Muscle of back (tissue), 13 donors: ENCODE results near the gene BDKRB1. TPM values are rescaled to one million over a fixed set of nuclear protein-coding genes. Genes with fewer than 3 reads are reported as not detected.
A peak's percentile ranks its signal among the peaks of the same experiment; 100 is the strongest.

ENCODE experiments used
- DNase-seq, 3 donors: peaks; one replicate each; pipeline versions ENCODE4 v3.0.0 to v3.0.0-alpha.2; 2013
- long read RNA-seq, 9 donors: transcript quantifications; one replicate each; lab custom pipeline, GENCODE V29; 2026
- polyA plus RNA-seq, 10 donors: library from polyadenylated mRNA; unstranded; fragments of 120-200 nt; gene quantifications; one replicate each; pipeline ENCODE4 v1.2.1, GENCODE V29; 2013; ENCODE audit not compliant: insufficient read length in 10 of 10

BDKRB1 gene
- polyA plus RNA-seq: 1 to 10 TPM in 3 of 10 donors, under 1 TPM in 7; 0.27 to 1.2 (median 0.82) TPM
- long read RNA-seq, donor 1, partial matches to known transcripts: 0 of 1 reads
- long read RNA-seq, donor 1, other reads (novel, unspliced or antisense): 0 of 1 reads
- long read RNA-seq, donor 2: 0 reads
- long read RNA-seq, donor 3: 0 reads
- long read RNA-seq, donor 4: 0 reads
- long read RNA-seq, donor 5: 0 reads
- long read RNA-seq, donor 6: 0 reads
- long read RNA-seq, donor 7: 0 reads
- long read RNA-seq, donor 8, partial matches to known transcripts: 0 of 2 reads
- long read RNA-seq, donor 8, other reads (novel, unspliced or antisense): 0 of 2 reads
- long read RNA-seq, donor 9: 0 reads

DNA sequence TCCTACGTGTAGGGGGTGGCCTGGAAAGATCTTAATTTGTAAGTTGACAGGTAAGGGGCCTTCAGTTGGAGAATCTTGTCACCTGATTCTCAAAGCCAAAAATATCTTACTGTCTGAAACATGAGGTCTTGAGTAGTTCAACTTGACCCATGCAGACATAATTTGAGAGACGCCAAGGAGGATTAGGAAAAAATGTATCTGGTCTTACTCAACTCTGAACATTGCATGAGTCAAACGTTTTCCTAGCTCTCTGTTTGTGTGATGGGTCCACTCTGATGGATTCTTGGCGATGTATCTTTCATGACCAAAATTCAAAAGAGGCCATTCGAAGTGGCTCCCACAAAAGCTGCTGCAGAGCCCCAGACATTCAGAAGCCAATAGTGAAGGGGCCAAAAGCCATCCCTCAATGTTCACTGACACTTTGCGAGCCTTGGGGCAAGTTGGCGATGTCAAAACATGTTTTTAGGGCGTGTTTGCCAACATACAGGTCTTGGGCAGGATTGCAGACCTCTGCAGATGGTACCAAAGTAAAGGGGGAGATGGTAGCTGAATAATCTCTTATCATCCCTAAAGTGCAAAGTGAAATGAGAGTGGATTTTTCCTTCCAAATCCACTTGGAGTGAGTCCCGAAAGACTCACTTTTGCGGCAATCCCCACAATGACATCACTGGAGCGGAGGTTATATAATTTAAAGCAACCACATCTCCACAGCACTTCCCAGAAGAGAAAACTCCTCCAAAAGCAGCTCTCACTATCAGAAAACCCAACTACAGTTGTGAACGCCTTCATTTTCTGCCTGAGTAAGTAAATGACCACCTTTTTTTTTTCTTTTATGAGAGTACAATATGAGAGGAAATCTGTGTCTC, at the start of gene BDKRB1:
BDKRB1 (plus strand) TSS at position 710 of the 866 bp plus-strand sequence. CDS start 7,473 bp downstream, outside the sequence.
- peak in 1 of 3 donors; percentile 87 for DNase-seq

DNA sequence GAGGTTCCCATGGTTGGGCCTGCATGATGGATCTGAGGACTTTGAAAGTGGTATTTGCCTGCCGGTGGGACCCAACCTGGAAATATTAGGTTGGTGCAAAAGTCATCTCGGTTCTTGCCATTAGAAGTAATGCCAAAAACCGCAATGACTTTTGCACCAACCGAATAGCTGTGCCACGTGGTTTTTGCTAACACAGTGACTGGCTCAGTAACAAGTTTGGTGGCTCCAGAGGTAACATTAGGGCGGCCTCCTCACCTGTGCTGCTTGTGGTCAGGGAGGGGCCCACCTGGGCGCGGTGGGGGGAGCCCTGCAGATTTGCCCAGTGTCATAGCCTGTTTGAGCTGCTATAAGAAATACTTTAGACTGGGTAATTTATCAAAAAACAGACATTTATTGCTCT, 49.5 kb upstream of the BDKRB1 start:
- DNase-seq: no peak

GRCh38 chr14:96207686-96208085, 48.3 kb upstream of the BDKRB1 start:
- DNase-seq: no peak

DNA sequence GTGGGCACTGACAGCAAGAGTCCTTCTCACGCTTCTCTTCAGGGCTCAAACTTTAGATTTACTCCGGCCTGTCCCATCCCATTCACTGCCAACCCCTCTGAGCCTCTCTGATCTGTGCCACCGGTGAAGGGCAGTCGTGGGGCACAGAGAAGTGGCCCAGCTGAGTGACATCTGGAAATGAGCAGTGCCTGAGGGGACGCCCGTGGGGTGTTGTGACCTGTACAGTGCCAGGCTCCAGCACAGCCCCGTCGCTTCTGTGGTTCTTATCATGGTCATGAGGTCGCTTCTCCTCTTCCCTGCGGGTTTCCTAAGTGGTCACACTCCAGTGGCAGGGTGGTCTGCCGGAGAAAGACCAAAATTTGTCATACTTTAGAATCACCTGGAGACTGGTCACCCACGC, 47.3 kb upstream of the BDKRB1 start:
- no peak for DNase-seq

GRCh38 chr14:96212140-96212539, 43.9 kb upstream of the BDKRB1 start:
- DNase-seq: no peak

DNA sequence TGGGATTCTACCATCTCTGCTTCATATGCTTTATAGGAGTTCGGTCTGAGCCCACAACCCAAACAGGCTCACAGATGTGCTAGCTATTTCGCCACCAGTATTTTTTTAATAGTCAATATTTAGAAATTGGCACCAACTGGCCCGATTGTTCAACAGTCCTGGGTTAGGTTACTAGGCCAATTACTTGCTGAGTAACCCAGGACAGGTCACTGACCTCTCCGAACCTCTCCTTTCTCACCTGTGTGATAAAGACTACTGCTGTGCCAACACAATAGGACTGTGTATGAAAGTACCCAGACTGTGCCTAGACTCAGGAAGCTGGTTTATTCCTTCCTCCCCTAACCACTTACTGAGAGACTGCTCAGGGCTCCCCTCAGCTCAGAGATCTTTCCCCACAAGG, 43.1 kb upstream of the BDKRB1 start:
- DNase-seq: no peak

GRCh38 chr14:96213871-96214465, 42.0 kb upstream of the BDKRB1 start:
- DNase-seq: no peak

DNA sequence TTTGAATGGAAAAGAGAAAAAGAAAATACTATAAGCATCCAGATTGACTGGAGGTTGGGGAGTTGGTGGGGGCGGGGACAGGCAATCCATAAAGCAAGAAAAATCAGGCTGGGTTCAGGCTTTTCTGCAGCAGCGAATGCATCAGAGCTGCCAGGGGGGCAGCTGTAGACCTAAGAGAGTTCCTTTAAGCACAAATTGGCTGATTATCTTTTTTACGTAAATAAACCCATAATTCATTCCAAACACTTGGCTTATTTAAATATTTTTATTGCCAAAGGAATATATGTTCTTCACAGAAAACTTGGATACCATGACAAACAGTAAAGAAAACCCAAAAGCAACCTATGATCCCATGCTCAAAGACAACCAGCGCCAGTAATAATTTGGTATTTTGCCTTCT, 41.2 kb upstream of the BDKRB1 start:
- DNase-seq: peak in 2 of 3 donors; percentile 37 to 77

- DNase-seq: peak in 1 of 3 donors; percentile 37
Observed at GRCh38 chr14:96215452-96216244, 40.4 kb upstream of the BDKRB1 start.

DNA sequence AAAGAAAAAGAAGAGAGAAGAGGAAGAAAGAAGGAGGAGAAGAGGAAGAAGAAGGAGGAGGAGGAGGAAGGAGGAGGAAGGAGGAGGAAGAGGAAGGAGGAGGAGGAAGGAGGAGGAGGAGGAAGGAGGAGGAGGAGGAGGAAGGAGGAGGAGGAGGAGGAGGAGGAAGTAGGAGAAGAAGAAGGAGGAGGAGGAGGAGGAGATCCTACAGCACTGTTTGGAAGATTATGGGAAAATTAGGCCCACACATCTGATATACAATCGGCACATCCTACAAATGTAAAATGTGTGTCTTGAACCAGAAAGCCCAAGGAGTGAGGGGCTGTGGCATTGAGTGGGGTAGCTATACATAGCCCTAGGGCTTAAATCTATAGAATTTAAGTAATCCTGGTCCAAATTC, 39.4 kb upstream of the BDKRB1 start:
- no peak for DNase-seq

GRCh38 chr14:96217376-96217913, 38.6 kb upstream of the BDKRB1 start:
- DNase-seq: peak in 1 of 3 donors; percentile 37

DNA sequence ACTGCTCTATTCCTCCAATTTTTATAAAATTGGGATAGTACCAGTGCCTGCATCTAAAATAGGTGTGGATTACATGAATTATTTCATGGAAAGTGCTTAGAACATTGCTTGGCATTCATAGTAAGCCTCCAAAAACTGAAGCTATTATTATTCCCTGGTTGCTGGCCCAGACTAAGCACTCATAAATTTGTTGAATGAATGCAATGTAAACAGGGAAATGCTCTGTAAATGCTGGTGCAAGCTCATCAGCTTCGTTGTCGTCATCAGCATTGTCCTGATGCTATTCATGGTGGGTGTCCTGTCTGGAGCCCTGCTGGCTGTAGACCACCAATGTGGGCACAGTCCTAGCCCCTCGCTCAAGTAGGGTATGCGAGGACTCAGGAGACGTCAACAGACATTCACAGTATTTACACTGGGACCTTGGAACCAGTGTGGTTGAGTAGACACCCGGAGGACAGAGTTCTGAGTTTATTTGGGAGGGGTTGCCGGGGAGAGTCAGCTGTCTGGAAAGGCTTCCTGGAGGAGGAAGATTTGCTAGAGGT, 34.8 kb upstream of the BDKRB1 start:
- no peak for DNase-seq

DNA sequence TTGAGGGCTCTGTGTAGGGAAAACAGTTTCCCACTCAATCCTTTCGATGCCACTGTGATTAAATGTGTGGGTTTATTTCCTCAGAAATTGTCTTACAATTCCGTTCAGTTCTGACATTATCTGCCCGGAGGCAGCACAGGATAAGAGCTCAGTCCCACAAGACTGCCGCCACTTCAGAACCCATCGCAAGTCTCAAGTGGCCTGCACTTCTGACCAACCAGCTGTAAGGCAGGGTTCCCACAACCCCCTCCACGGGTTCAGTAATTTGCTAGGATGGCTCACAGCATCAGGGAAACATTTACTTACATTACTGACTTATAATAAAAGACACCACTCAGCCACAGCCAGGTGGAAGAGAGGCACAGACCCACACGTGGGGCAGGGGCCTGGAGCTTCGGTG, 34.2 kb upstream of the BDKRB1 start:
- no peak for DNase-seq

- no peak for DNase-seq
Observed at GRCh38 chr14:96224480-96225096, 31.4 kb upstream of the BDKRB1 start.

DNA sequence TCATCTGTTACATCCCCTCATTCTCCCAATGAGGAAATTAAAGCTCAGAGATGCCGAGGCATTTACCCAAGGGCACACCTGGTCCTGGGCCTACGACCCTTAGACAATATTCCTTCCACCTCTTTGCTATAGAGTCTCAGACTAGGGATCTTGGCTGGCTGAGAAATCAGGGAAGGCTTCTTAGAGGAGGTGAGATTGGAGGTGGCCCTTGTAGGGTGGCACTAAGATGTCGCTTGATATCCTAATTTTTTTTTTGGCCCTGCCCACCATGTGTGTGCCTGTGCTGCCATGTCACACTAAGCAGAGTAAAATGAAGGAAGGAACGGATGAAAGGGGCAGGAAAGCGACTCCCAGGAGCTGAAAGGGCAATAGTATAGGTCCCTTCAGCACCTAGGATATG, 30.8 kb upstream of the BDKRB1 start:
- DNase-seq: no peak

GRCh38 chr14:96225745-96226151, 30.3 kb upstream of the BDKRB1 start:
- peak; percentile 44 to 56 (median 56) for DNase-seq

GRCh38 chr14:96227428-96227827, 28.6 kb upstream of the BDKRB1 start:
- DNase-seq: no peak

DNA sequence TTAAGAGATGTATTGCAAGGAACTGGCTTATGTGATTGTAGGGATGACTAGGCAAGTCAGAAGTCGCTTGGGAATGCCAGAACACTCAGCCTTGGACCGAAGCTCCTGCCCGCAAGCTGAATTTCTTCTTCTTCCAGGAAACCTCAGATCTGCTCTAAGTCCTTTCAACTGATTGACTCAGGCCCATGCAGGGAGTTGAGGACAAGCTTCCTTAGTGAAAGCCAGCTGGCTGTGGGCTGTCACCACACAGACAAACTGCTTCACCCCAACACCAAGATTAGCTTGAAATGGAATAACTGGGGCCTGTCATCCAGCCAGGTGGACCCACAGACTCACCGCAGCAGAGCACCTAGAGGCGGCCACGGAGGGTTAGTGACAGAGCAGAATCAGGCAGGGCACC, 26.7 kb upstream of the BDKRB1 start:
- no peak for DNase-seq

- peak in 1 of 3 donors; percentile 31 for DNase-seq
Observed at GRCh38 chr14:96231056-96231455, 25.0 kb upstream of the BDKRB1 start.

GRCh38 chr14:96231526-96232130, 24.4 kb upstream of the BDKRB1 start:
- peak in 1 of 3 donors; percentile 61 for DNase-seq
